Measurements from ENCODE around the gene UVRAG. TPM values are rescaled to one million over a fixed set of nuclear protein-coding genes. Genes with fewer than 3 reads are reported as not detected.

The UVRAG gene
- total and polyA plus RNA-seq, 2 of the 13 experiments (the other 11 are each of a cell fraction or from before 2014, with no cell fraction given) = 9.7 to 17.3 TPM

- TF ChIP-seq ZNF138 (CRISPR knock-in tag; IDR thresholded peaks at IDR 0.05; ENCODE audit: low read depth) (no peak), IKZF1 (IDR thresholded peaks at IDR 0.05) (no peak), ZGPAT (CRISPR knock-in tag; IDR thresholded peaks at IDR 0.05) (no peak), ZNF552 (CRISPR knock-in tag; IDR thresholded peaks at IDR 0.05; ENCODE audit: borderline replicate concordance) (no peak), ZNF451 (CRISPR knock-in tag; IDR thresholded peaks at IDR 0.05) (0 out of 2 replicates have a peak, but pooled peaks have one; percentile 31), ZFP91 (CRISPR knock-in tag; IDR thresholded peaks at IDR 0.05; ENCODE audit: borderline replicate concordance) (peak; percentile 56; the same call in 1 of the 2 replicates), ARID3A (IDR thresholded peaks at IDR 0.05; ENCODE audit: low read depth, low read length) (no peak), NKX3-1 (CRISPR knock-in tag; IDR thresholded peaks at IDR 0.05) (0 out of 2 replicates have a peak, but pooled peaks have one; percentile 20), PRPF4 (IDR thresholded peaks at IDR 0.05; ENCODE audit: low read depth, low read length, poor library complexity, severe bottlenecking) (no peak), NRL (CRISPR knock-in tag; IDR thresholded peaks at IDR 0.05; ENCODE audit: borderline replicate concordance) (no peak), NR2F1 (CRISPR knock-in tag; IDR thresholded peaks at IDR 0.05) (no peak), THAP9 (CRISPR knock-in tag; IDR thresholded peaks at IDR 0.05; ENCODE audit: borderline replicate concordance) (0 out of 2 replicates have a peak, but pooled peaks have one; percentile 10), ZKSCAN5 (CRISPR knock-in tag; IDR thresholded peaks at IDR 0.05) (peak; percentile 76; the same call in 1 of the 2 replicates), BRCA1 (CRISPR knock-in tag; IDR thresholded peaks at IDR 0.05) (no peak), GATAD2A (CRISPR knock-in tag; IDR thresholded peaks at IDR 0.05) (peak; percentile 19; the same call in 1 of the 2 replicates), ELF3 (CRISPR knock-in tag; IDR thresholded peaks at IDR 0.05) (no peak)
- TF ChIP-seq, protein P1, sequence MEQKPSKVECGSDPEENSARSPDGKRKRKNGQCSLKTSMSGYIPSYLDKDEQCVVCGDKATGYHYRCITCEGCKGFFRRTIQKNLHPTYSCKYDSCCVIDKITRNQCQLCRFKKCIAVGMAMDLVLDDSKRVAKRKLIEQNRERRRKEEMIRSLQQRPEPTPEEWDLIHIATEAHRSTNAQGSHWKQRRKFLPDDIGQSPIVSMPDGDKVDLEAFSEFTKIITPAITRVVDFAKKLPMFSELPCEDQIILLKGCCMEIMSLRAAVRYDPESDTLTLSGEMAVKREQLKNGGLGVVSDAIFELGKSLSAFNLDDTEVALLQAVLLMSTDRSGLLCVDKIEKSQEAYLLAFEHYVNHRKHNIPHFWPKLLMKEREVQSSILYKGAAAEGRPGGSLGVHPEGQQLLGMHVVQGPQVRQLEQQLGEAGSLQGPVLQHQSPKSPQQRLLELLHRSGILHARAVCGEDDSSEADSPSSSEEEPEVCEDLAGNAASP (CRISPR knock-in tag; IDR thresholded peaks at IDR 0.05; ENCODE audit: borderline replicate concordance) = peak; percentile 56; the same call in 1 of the 2 replicates
- TF ChIP-seq, protein P2, sequence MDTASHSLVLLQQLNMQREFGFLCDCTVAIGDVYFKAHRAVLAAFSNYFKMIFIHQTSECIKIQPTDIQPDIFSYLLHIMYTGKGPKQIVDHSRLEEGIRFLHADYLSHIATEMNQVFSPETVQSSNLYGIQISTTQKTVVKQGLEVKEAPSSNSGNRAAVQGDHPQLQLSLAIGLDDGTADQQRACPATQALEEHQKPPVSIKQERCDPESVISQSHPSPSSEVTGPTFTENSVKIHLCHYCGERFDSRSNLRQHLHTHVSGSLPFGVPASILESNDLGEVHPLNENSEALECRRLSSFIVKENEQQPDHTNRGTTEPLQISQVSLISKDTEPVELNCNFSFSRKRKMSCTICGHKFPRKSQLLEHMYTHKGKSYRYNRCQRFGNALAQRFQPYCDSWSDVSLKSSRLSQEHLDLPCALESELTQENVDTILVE (CRISPR knock-in tag; IDR thresholded peaks at IDR 0.05) = no peak
Measured at GRCh38 chr11:76152741-76153570, 337.9 kb downstream of the UVRAG start (continued).

All from HepG2 (cell line).